Loucy (cell line): ENCODE data around the gene SPINT1.

Experiments used
- H2AFZ ChIP-seq: fragments of 200-600 bp; sonication (generic); 2 replicates; pipeline ENCODE4 v1.6.0; 2016; ENCODE audit warnings: antibody characterized with exemption, mild to moderate bottlenecking, low read length, moderate library complexity
- H3F3A ChIP-seq: fragments of 200-600 bp; 2 replicates; pipeline ENCODE4 v1.6.0; 2016; ENCODE audit warnings: antibody characterized with exemption, low read depth, mild to moderate bottlenecking
- H3K27me3 ChIP-seq: fragments of 200-600 bp; sonication (generic); 2 replicates; pipeline ENCODE4 v1.6.1; 2014; ENCODE audit warnings: low read length, mild to moderate bottlenecking; ENCODE audit not compliant: insufficient read depth, poor library complexity, severe bottlenecking
- H3K36me3 ChIP-seq: fragments of 200-600 bp; sonication (generic); 2 replicates; pipeline ENCODE4 v1.6.1; 2016; ENCODE audit warnings: low read length; ENCODE audit not compliant: insufficient read depth
- H3K4me1 ChIP-seq: fragments of 200-600 bp; sonication (generic); 2 replicates; pipeline ENCODE4 v1.5.1; 2014; ENCODE audit warnings: low read length, mild to moderate bottlenecking; ENCODE audit not compliant: insufficient read depth, poor library complexity, severe bottlenecking
- H3K4me2 ChIP-seq: fragments of 200-600 bp; sonication (generic); 2 replicates; pipeline ENCODE4 v1.6.0; 2014; ENCODE audit warnings: antibody characterized with exemption, low read length, low read depth, mild to moderate bottlenecking; ENCODE audit not compliant: poor library complexity, severe bottlenecking
- H3K4me3 ChIP-seq: fragments of 200-600 bp; sonication (generic); 2 replicates; pipeline ENCODE4 v1.5.1; 2014; ENCODE audit warnings: low read length, mild to moderate bottlenecking, mixed read lengths; ENCODE audit not compliant: poor library complexity, severe bottlenecking
- H3K79me2 ChIP-seq: fragments of 200-600 bp; sonication (generic); 2 replicates; pipeline ENCODE4 v1.6.1; 2014; ENCODE audit warnings: low read length; ENCODE audit not compliant: insufficient read depth
- H3K9ac ChIP-seq: fragments of 200-600 bp; sonication (generic); 2 replicates; pipeline ENCODE4 v1.6.0; 2014; ENCODE audit warnings: mild to moderate bottlenecking, low read depth, low read length, moderate library complexity; ENCODE audit not compliant: poor library complexity, severe bottlenecking
- H3K9me2 ChIP-seq: fragments of 200-600 bp; sonication (generic); replicated peaks from 2 replicates; pipeline ENCODE4 v1.6.1; 2016; ENCODE audit warnings: low read depth, low read length, mixed read lengths
- H3K9me3 ChIP-seq: fragments of 200-600 bp; sonication (generic); 2 replicates; pipeline ENCODE4 v1.6.1; 2014; ENCODE audit warnings: mild to moderate bottlenecking, antibody characterized with exemption, low read length, low read depth; ENCODE audit not compliant: insufficient read depth
- H4K20me1 ChIP-seq: fragments of 200-600 bp; sonication (generic); 2 replicates; pipeline ENCODE4 v1.6.0; 2014; ENCODE audit warnings: antibody characterized with exemption, low read length, mild to moderate bottlenecking; ENCODE audit not compliant: insufficient read depth, poor library complexity, severe bottlenecking
- EZH2phosphoT487 ChIP-seq: fragments of 200-600 bp; IDR thresholded peaks from 2 replicates; pipeline ENCODE4 v1.6.1; 2018; ENCODE audit warnings: antibody characterized with exemption, mild to moderate bottlenecking, moderate library complexity, borderline replicate concordance
- TF ChIP-seq, protein P1 (sequence below): fragments of 200-600 bp; sonication (generic); conservative IDR thresholded peaks from 2 replicates; pipeline ENCODE4 v1.5.1; 2014; ENCODE audit warnings: mild to moderate bottlenecking, antibody characterized with exemption, low read length

SPINT1 gene

DNA sequence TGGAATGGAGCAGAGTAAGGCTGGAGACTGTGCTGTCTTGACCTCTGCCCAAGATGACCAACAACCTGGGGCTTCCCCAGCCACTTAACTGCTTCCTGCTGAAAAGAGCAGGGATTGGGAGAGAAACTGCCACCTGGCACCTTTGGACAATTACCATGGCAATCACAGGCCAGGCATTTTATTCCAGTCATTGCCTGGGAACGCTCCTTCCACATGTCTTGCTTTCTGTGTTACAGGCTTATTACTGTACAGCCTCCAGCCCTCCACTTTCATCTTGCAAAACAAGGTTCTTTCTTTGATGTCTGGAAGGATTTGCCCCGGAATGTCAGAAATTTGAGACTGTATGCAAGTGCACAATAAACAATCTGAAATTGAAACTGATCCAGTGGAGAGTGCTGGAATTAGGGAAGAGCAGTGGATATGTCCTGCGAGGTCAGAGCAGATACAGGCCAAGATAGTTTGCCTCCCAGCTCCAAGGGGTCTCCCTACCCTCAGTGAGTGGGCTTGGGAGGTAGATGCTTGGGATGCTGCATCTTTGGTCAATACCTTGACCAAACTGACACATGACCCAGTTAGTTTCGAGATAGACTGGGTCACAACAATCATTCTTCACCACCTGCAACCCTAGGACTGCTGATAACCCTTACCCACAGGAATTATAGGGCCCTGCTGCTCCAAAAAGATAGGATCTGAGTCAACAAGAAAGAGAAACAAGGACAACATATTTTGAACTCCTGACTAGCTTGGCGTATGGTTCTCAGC lies 18.0 kb upstream of the SPINT1 start:
- H3K9me3 ChIP-seq = no peaks in the 10 kb centered on the region
- no peaks in the 10 kb centered on the region for H3K79me2 ChIP-seq
- TF ChIP-seq EZH2phosphoT487 = no peak
- TF ChIP-seq, protein P1, sequence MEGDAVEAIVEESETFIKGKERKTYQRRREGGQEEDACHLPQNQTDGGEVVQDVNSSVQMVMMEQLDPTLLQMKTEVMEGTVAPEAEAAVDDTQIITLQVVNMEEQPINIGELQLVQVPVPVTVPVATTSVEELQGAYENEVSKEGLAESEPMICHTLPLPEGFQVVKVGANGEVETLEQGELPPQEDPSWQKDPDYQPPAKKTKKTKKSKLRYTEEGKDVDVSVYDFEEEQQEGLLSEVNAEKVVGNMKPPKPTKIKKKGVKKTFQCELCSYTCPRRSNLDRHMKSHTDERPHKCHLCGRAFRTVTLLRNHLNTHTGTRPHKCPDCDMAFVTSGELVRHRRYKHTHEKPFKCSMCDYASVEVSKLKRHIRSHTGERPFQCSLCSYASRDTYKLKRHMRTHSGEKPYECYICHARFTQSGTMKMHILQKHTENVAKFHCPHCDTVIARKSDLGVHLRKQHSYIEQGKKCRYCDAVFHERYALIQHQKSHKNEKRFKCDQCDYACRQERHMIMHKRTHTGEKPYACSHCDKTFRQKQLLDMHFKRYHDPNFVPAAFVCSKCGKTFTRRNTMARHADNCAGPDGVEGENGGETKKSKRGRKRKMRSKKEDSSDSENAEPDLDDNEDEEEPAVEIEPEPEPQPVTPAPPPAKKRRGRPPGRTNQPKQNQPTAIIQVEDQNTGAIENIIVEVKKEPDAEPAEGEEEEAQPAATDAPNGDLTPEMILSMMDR = no peak
- no peaks in the 10 kb centered on the region for H3F3A ChIP-seq
- H3K4me1 ChIP-seq = no peaks in the 10 kb centered on the region
- H3K27me3 ChIP-seq = no peaks in the 10 kb centered on the region
- no peak overlapping the region for H2AFZ ChIP-seq
- H3K36me3 ChIP-seq = no peaks in the 10 kb centered on the region
- H3K9ac ChIP-seq = no peak overlapping the region
- no peaks in the 10 kb centered on the region for H4K20me1 ChIP-seq
- no peak overlapping the region for H3K4me3 ChIP-seq
- H3K9me2 ChIP-seq = no peaks in the 10 kb centered on the region
- H3K4me2 ChIP-seq = no peak overlapping the region

DNA sequence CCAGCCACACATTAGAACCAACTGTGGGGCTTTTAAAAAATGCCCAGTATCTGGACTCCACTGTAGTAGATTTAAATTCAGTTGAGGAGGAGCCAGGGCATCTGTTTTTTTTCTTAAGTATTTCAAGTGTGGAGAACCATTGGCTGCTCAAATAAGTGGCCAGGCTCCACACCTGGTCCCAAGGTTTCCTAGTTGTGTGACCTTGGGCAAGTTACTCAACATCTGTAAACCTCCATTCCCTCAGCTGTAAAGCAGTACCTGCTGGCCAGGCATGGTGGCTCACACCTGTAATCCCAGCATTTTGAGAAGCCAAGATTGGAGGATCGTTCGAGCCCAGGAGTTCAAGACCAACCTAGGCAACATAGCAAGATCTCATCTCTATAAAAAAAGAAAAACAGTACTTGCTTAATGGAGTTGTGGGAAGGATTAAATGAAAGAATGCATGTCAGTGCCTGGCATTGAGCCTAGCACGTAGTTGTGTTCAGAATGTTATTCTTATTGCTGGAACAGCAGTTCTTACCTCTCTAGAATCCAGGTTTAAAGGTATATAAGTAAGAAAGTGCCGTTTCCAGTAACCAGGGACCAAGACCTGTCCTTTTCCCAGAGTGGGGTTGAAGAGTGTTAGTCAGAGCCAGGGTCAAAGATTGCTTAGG lies 17.3 kb upstream of the SPINT1 start:
- Histone ChIP-seq H3K36me3 (no peaks in the 10 kb centered on the region), H4K20me1 (no peaks in the 10 kb centered on the region), H3F3A (no peaks in the 10 kb centered on the region), H3K79me2 (no peaks in the 10 kb centered on the region), H3K4me2 (no peak overlapping the region), H3K9ac (no peak overlapping the region), H3K9me3 (no peaks in the 10 kb centered on the region), H2AFZ (no peak overlapping the region), H3K4me1 (no peaks in the 10 kb centered on the region), H3K27me3 (no peaks in the 10 kb centered on the region), H3K4me3 (no peak overlapping the region), H3K9me2 (no peaks in the 10 kb centered on the region)
- TF ChIP-seq, protein P1 = no peak
- TF ChIP-seq EZH2phosphoT487 = no peak

DNA sequence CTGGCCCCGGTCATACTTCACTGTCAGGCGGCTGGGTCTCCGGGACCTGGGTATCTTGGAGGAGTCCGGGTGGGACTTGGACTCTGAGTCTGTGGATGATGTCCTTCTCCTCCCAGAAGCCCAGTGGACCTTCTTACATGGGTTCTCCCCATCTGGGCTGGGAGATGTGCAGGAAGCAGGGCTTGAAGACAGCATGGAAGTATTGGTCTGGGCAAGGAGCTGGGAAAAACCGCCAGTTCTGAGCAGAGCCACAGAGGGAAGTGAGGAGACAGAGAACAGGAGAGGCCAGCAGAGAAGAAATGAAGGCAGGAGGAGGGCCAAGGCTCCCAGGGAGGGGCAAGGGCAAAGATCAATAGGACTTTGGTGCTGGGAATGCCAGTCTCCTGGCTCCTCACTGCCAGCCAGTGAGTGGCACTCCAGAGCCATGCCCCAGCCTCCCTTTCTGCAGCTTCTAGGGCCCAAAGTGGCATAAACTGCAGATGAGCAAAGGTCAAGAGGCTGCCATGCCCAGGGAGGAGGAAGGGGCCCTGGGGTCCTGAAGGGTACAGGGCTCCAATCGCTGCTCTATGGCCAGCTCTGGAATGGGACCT lies 15.3 kb upstream of the SPINT1 start, which contains the start of gene PPP1R14D:
TSS of gene PPP1R14D (minus strand) at position 262 of the 590 bp plus-strand sequence. CDS start at position 195, 67 bp downstream.
- no peaks in the 10 kb centered on the region for H3F3A ChIP-seq
- H3K36me3 ChIP-seq = no peaks in the 10 kb centered on the region
- TF ChIP-seq, protein P1 = no peak
- no peak for TF ChIP-seq EZH2phosphoT487
- no peak within 1 kb of the TSS for H3K4me2 ChIP-seq
- H3K4me3 ChIP-seq = no peak within 1 kb of the TSS
- H4K20me1 ChIP-seq = no peaks in the 10 kb centered on the region
- no peaks in the 10 kb centered on the region for H3K27me3 ChIP-seq
- H3K9ac ChIP-seq = no peak within 1 kb of the TSS
- no peaks in the 10 kb centered on the region for H3K9me2 ChIP-seq
- H2AFZ ChIP-seq = no peak within 1 kb of the TSS
- H3K9me3 ChIP-seq = no peaks in the 10 kb centered on the region
- H3K4me1 ChIP-seq = no peaks in the 10 kb centered on the region
- no peaks in the 10 kb centered on the region for H3K79me2 ChIP-seq
